ENCODE data around the gene TNFAIP2. TPM values are rescaled to one million over a fixed set of nuclear protein-coding genes. Genes with fewer than 3 reads are reported as not detected.
"Not testable (repeated sequence)": the region's sequence is repeated elsewhere in the genome, so short reads cannot be mapped to it uniquely, and the experiment has no call there.

TNFAIP2 gene
- total RNA-seq, 2 experiments from 2014 or later = 0.60 TPM; not detected in 1

- CTCF ChIA-PET = interaction anchor here (0.6 to 2.3 kb wide), 17 partner anchors 7 to 287 kb away, joined by 3 to 17 read pairs (median 4); partner anchors contain the start of gene EXOC3L4
- no peak overlapping the region for H3K4me3 Mint-ChIP-seq
- no peaks in the 10 kb centered on the region for H3K36me3 Mint-ChIP-seq (ENCODE audit: low read depth)
- H3K4me1 Mint-ChIP-seq = peaks cover 4% of the 10 kb centered on the region
- H3K9me3 Mint-ChIP-seq = no peaks in the 10 kb centered on the region
- no peak overlapping the region for H3K27ac Mint-ChIP-seq
- POLR2A ChIA-PET = no interaction called here
- DNase-seq = peak; percentile 30
- H3K27me3 Mint-ChIP-seq = peaks cover 31% of the 10 kb centered on the region
Observed at GRCh38 chr14:103105580-103106150, 17.6 kb upstream of the TNFAIP2 start.

DNA sequence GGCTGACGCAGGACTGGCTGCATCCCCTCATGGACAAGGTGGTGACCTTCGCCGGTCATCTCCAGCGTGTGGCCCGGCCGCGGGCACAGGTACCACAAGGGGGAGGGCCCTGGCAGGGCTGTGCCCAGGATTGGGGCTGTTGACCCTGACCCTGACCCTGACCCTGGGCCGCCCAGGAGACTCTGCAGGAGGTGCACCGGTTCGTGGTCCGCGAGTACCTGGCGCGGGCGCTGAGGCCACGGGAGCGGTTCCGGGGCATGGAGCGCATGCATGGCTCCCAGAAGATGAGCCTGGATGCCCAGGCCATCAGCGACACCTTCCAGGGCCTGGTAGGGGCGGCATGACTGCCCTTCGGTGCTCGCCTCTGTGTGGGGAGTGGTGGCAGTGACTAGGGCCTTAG lies 15.8 kb upstream of the TNFAIP2 start:
- peaks cover 20% of the 10 kb centered on the region for H3K27me3 Mint-ChIP-seq
- H3K27ac Mint-ChIP-seq = no peak overlapping the region
- no peak for DNase-seq
- H3K9me3 Mint-ChIP-seq = no peaks in the 10 kb centered on the region
- ChIA-PET CTCF (interaction anchor here (1.1 kb wide), 2 partner anchors 8 to 128 kb away, joined by 3 to 4 read pairs; no protein-coding TSS in a partner anchor), POLR2A (no interaction called here)
- no peak overlapping the region for H3K4me3 Mint-ChIP-seq
- peaks cover 6% of the 10 kb centered on the region for H3K4me1 Mint-ChIP-seq
- H3K36me3 Mint-ChIP-seq (ENCODE audit: low read depth) = no peaks in the 10 kb centered on the region

GRCh38 chr14:103107941-103108748 lies 15.1 kb upstream of the TNFAIP2 start:
- Mint-ChIP-seq H3K36me3 (ENCODE audit: low read depth) (no peaks in the 10 kb centered on the region), H3K27me3 (peaks cover 16% of the 10 kb centered on the region), H3K4me1 (peaks cover 6% of the 10 kb centered on the region), H3K9me3 (no peaks in the 10 kb centered on the region), H3K4me3 (no peak overlapping the region), H3K27ac (no peak overlapping the region)
- no peak for DNase-seq
- CTCF ChIA-PET = interaction anchor here (1.0 kb wide), 1 partner anchor 184 kb away, joined by 3 read pairs; no protein-coding TSS in a partner anchor
- POLR2A ChIA-PET = no interaction called here

DNA sequence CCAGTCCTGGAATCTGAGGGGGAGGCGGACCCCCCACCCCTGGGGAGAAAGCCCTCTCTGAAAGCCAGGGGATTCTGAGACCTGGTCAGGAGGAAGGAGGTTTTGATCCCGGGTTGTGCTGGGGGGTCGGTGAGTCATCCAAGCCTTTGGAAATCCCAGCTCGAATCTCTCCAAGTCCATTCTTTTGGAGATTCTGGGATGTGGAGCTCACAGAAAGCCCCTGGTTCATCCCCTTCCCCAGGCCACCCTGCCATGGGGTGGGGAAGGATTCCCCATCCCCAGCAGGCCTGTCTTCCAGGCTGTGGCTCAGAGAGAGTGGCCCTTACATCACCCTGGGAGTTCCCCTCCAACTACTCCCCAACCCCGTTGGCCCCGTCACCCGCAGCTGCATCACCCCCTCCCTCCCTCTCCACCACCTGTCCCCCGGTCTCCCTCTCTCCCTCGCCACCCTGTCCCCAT lies 14.5 kb upstream of the TNFAIP2 start:
- ChIA-PET CTCF (interaction anchor here (1.0 kb wide), 1 partner anchor 183 kb away, joined by 3 read pairs; no protein-coding TSS in a partner anchor), POLR2A (no interaction called here)
- H3K27ac Mint-ChIP-seq = no peak overlapping the region

DNA sequence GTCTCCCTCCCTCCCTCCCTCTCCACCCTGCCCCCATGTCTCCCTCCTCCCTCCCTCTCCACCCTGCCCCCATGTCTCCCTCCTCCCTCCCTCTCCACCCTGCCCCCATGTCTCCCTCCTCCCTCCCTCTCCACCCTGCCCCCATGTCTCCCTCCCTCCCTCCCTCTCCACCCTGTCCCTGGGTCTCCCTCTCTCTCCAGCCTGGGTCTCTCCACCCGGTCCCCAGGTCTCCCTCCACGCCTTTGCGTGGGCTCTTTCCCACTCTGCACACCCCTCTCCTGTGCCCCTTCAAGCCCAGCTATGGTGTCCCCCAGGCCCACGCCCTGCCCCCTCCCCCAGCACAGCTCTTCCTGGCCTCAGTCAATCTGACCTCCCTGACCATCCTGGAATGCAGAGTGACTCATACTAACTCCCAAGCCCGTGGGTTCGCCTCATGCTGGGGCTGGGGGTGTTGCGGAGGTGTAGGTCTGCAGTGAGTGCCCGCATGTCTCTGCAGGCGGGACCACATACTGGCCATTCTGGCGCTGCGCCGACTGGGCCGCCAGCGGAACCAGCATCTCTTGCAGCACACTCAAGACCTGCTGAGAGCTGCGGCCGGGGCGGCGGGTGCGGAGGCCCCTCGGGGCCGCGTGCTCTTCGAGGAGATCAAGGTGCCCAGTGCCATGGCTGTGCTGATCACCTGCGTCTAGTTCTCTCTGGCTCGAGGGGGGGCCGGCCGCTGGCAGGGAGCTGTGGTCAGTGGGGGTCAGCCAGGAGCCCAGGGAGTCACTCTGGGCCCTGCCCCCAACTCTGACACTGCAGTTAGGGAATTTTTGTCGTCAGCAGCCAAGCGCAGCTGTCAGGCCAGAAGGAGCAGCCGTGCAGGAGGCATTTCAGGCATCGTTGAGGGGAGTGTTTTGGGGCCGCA lies 13.5 kb upstream of the TNFAIP2 start:
- POLR2A ChIA-PET = no interaction called here
- Mint-ChIP-seq H3K27ac (no peak overlapping the region), H3K9me3 (no peaks in the 10 kb centered on the region), H3K4me3 (no peak overlapping the region), H3K27me3 (peaks cover 9% of the 10 kb centered on the region), H3K4me1 (peaks cover 5% of the 10 kb centered on the region), H3K36me3 (ENCODE audit: low read depth) (no peaks in the 10 kb centered on the region)
- CTCF ChIA-PET = interaction anchor here (0.6 kb wide), 1 partner anchor 25 kb away, joined by 3 read pairs; no protein-coding TSS in a partner anchor
- no peak for DNase-seq

More for the DNA sequence above, 14.5 kb upstream of the TNFAIP2 start:
- Mint-ChIP-seq H3K4me1 (peaks cover 5% of the 10 kb centered on the region), H3K36me3 (ENCODE audit: low read depth) (no peaks in the 10 kb centered on the region), H3K4me3 (no peak overlapping the region), H3K9me3 (no peaks in the 10 kb centered on the region), H3K27me3 (peaks cover 11% of the 10 kb centered on the region)
- no peak for DNase-seq

DNA sequence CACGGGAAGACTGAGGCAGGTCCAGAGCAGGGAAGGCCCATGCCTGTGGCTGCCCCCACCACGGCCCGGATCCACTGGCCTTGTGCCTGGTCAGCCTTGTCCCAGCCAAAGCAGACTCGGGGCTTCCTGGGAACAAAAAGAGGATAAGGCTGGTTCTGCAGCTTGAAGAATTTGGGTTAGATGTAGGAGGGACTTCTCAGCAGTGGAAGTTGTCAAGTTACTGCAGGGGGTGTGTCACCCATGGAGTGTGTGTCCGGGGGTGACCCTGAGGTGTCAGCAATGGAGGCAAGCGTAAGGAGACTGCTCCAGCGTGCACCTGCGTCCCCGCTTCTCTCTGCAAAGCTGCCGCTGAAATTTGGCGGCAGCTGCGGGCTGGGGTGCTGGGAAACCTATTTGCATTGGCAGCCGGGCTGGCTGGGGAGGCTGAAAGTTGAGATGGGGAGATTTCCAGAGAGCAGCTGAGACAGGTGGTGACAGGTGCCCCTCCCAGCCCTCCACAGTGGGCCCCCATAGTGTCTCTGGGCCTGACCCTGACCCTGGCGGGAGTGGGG lies 12.5 kb upstream of the TNFAIP2 start:
- Mint-ChIP-seq H3K4me1 (peaks cover 8% of the 10 kb centered on the region), H3K9me3 (no peaks in the 10 kb centered on the region), H3K36me3 (ENCODE audit: low read depth) (no peaks in the 10 kb centered on the region), H3K27ac (no peak overlapping the region), H3K27me3 (peaks cover 2% of the 10 kb centered on the region), H3K4me3 (no peak overlapping the region)
- DNase-seq = no peak
- CTCF ChIA-PET = no interaction called here
- POLR2A ChIA-PET = no interaction called here

DNA sequence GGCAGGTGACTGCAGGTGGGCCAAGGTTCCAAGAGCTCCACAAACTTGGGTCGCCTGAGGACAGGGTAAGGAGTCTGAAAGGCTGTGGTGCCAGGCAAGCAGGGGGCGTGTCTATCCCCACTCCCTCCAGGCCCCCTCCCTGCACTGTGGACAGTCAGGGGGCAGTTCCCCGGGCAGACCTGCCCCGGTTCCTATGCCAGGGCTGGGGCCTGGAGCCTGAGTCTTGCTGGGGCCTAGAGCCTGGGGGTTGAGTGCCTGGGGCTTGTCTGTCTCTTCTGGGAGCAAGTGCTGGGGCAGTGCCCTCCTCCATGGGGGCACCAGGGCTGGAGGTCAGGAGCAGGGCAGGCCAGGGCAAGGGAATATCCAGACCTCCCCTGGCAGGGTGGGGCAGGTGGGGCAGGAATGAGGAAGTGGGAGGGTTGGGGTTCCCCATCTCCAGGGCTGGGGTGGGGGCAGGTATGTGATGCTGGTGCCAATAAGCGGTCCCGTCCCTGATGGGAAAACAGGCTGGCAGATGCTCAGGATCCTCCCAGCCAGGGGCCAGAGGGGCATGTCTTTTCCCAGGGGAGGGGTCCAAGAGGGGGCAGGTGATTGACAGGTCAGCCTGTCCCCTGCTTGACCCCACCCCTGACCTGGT lies 11.9 kb upstream of the TNFAIP2 start:
- no peaks in the 10 kb centered on the region for H3K36me3 Mint-ChIP-seq (ENCODE audit: low read depth)
- peaks cover 8% of the 10 kb centered on the region for H3K4me1 Mint-ChIP-seq
- no peak overlapping the region for H3K27ac Mint-ChIP-seq
- H3K4me3 Mint-ChIP-seq = no peak overlapping the region
- POLR2A ChIA-PET = no interaction called here
- DNase-seq = no peak
- no peaks in the 10 kb centered on the region for H3K27me3 Mint-ChIP-seq
- no peaks in the 10 kb centered on the region for H3K9me3 Mint-ChIP-seq
- CTCF ChIA-PET = no interaction called here

DNA sequence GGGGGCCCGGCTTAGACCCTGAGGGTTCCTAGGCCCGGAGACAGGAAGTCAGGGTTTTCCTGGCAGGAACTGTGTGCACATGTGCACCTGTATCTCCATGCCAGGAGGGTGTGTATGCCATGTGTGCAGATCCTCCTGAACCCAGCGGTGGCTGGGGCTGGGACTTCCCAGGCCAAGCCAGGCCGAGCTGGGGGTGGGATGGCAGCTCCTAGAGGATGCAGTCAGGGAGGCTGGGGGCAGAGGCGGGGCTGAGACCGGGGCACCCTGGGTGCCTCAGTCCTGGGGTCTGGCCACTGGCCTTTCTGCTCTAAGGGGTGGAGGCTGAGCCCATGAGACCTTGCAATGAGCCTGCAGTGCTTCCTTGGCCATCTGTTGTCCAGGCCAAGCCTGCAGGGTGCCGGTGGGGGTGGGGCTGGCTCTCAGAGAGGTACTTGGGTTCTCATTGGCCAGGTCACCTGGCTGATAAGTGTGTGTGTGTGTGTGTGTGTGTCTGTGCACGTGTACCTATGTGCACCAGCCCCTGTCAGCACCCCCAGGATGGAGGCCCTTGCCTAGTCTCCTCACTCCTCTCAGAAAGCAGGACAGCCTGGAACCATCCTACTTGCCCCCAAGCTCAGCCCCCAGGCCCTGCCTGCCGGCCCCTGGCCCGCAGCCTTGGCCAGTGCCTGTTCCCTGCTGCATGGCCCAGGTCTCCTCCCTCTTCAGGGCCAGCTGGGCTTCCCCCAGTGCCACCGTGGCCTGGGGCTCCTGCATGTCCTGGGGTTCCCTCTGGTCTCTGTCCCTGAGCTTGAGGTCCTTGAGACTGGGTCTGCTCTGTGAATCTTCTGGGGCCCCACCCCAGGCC lies 10.6 kb upstream of the TNFAIP2 start:
- Mint-ChIP-seq H3K27me3 (no peaks in the 10 kb centered on the region), H3K36me3 (ENCODE audit: low read depth) (no peaks in the 10 kb centered on the region), H3K27ac (no peak overlapping the region), H3K4me3 (no peak overlapping the region), H3K4me1 (peaks cover 8% of the 10 kb centered on the region), H3K9me3 (no peaks in the 10 kb centered on the region)
- DNase-seq = no peak
- ChIA-PET POLR2A (interaction anchor here (0.6 kb wide), 1 partner anchor 347 kb away, joined by 3 read pairs; no protein-coding TSS in a partner anchor), CTCF (interaction anchor here (1.6 kb wide), 1 partner anchor 8 kb away, joined by 4 read pairs; no protein-coding TSS in a partner anchor)

DNA sequence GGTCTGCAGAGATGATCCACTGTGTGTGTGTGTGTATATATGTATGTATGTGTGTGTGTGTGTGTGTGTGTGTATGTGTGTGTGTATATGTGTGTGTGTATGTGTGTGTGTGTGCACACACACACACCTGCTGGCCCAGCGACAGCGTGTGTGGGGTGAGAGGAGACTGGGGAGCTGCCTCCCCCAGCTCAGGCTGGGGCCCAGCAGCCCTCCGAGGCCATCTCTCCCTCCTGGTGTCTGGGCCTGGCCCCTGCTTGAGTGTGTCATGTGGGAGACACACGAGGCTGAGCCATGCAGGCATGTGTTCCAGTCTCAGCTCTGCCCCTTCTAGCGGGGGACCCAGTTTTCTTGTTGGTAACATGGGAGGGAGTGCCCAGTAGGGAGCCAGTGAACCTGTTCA lies 10.0 kb upstream of the TNFAIP2 start:
- Mint-ChIP-seq H3K9me3 (no peaks in the 10 kb centered on the region), H3K36me3 (ENCODE audit: low read depth) (no peaks in the 10 kb centered on the region), H3K4me1 (peaks cover 8% of the 10 kb centered on the region), H3K4me3 (no peak overlapping the region), H3K27me3 (no peaks in the 10 kb centered on the region), H3K27ac (no peak overlapping the region)
- no peak for DNase-seq
- CTCF ChIA-PET = interaction anchor here (1.6 kb wide), 1 partner anchor 8 kb away, joined by 4 read pairs; no protein-coding TSS in a partner anchor
- POLR2A ChIA-PET = no interaction called here

DNA sequence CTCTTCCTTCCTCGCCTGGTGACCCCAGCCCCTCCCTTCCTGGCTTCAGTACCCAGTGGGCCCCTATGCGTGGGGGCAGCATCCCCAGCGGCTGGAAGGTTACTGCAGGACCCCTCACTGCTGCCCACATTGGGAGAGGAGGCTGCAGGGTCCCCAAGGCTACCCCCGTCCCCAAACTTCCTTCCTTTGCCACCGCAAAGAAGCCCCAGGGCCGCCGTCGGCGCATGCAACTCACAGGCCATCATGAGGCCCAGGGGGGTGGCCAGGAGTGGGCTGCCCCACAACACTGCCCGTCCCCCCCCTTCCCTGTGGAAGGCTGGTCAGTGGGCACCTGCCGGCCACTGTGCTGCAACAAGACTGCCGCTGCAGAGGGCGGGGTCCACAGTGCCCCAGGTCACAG lies 9.5 kb upstream of the TNFAIP2 start:
- Mint-ChIP-seq H3K27me3 (no peaks in the 10 kb centered on the region), H3K36me3 (ENCODE audit: low read depth) (no peaks in the 10 kb centered on the region), H3K4me3 (no peak overlapping the region), H3K27ac (no peak overlapping the region), H3K4me1 (peaks cover 8% of the 10 kb centered on the region), H3K9me3 (no peaks in the 10 kb centered on the region)
- ChIA-PET POLR2A (no interaction called here), CTCF (interaction anchor here (1.6 kb wide), 1 partner anchor 9 kb away, joined by 4 read pairs; no protein-coding TSS in a partner anchor)
- no peak for DNase-seq

- H3K9me3 Mint-ChIP-seq; H3K36me3 Mint-ChIP-seq (ENCODE audit: low read depth); H3K4me1 Mint-ChIP-seq; POLR2A ChIA-PET; H3K27me3 Mint-ChIP-seq; H3K27ac Mint-ChIP-seq: not testable (repeated sequence)
- CTCF ChIA-PET = interaction anchor here (0.6 to 2.6 kb wide), 4 partner anchors 8 to 554 kb away, joined by 3 to 17 read pairs (median 4); no protein-coding TSS in a partner anchor
- peak; percentile 13 for DNase-seq
- H3K4me3 Mint-ChIP-seq = peak overlapping the region; percentile 20
Observed at GRCh38 chr14:103115086-103115679, 8.1 kb upstream of the TNFAIP2 start.
